Measurements from ENCODE around the gene ARL15. TPM values are rescaled to one million over a fixed set of nuclear protein-coding genes. Genes with fewer than 3 reads are reported as not detected.

ARL15 gene
- total RNA-seq, 1 experiment from 2014 or later = 15.4 TPM

DNA sequence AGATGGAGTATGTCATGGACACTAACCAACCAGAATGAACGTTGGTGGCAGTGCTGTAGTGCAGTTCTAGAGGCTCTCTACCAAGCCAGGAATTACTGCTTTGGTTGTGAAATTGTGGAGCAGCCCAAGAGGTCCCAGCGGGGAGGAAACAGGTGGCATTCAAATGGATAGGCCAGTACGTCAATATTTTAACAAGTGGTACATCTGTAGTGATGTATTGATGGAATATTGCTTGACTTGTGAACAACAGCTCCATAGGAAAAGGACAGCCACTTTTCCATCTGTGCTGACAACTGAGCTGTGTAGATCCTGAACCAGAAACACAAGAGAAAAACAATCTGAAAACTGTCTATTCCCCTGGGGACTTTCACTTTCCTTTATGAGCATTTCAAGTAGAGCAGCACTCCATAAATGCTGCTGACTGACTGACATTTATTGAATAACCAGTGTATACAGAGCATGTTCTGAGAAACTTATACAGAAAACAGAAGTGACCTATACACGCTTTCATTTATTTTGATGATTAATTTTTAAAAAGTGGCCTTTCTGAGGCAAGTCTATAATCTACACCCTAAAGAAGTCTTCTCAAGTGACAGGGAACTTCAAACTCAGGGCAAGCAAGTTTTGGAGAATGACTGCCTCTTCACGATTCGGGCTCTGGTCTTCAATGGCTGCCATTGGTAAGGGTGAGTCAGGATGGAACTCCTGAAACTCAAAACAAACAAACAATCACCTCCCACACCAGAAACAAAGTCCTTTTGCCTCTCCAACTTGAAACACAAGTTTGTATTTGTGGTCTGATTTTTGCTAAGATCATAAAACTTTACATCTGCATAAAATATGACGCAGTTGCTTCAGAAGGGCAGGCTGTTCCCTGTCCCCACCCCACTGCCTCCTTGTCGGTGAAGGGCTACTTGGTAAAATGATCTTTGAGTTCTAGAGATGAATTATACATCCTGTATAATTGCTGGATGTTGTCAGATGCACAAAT is 387.6 kb downstream of the ARL15 start:
- H3K27me3 ChIP-seq (replicated peaks) = no peaks in the 10 kb centered on the region
- no peaks in the 10 kb centered on the region for H3K36me3 ChIP-seq
- H3K4me1 ChIP-seq (replicated peaks) = peaks cover 4% of the 10 kb centered on the region; the same call in 1 of the 2 replicates
- no peak for DNase-seq (ENCODE audit: low read depth in 1 of 2, low spot score in 2 of 2)
- H3K27ac ChIP-seq = no peak overlapping the region
- no peaks in the 10 kb centered on the region for H3K9me3 ChIP-seq (replicated peaks)
- H3K4me3 ChIP-seq = no peak overlapping the region

DNA sequence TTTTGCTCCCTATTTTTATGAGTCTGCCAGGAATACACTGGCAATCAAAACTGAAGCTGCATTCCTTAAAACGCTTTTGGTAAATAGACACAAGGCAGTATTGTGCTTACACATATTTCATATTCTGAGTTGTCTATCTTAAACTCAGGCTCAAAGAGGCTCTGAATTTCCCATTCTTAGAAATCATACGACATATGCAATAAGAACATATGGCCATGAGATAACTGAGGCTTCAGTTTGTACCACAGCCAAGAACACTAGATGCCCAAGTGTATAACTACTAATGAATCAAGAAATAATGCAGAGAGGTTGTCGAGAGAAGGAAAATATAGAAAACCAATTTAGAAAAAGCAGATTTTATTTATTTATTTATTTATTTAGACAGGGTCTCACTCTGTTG is 392.5 kb downstream of the ARL15 start:
- no peak overlapping the region for H3K27ac ChIP-seq
- DNase-seq (ENCODE audit: low read depth in 1 of 2, low spot score in 2 of 2) = no peak

DNA sequence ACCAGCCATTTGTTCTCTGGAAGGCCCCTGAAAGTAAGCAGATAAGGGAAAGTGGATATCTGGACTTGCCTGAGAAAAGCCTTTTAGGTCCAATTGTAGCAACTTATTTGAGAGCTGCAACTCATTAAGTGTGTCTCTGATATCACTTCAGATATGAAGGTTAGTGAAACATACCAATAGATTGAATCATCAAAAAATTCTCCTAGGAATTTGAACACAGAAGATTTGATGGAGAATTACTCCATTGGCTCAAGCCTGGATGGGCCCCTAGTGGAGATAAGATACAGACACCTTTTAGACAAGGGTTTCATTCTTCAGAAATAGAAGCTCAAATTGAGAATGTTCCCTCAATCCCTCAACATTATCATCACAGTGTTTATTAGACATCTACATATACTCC is 393.3 kb downstream of the ARL15 start:
- no peak overlapping the region for H3K27ac ChIP-seq
- no peaks in the 10 kb centered on the region for H3K27me3 ChIP-seq (replicated peaks)
- no peaks in the 10 kb centered on the region for H3K36me3 ChIP-seq
- no peak overlapping the region for H3K4me3 ChIP-seq
- peaks cover 10% of the 10 kb centered on the region for H3K4me1 ChIP-seq (replicated peaks)
- no peaks in the 10 kb centered on the region for H3K9me3 ChIP-seq (replicated peaks)
- no peak for DNase-seq (ENCODE audit: low read depth in 1 of 2, low spot score in 2 of 2)

More for the DNA sequence above, 392.5 kb downstream of the ARL15 start:
- Histone ChIP-seq H3K4me3 (no peak overlapping the region), H3K9me3 (replicated peaks) (no peaks in the 10 kb centered on the region), H3K27me3 (replicated peaks) (no peaks in the 10 kb centered on the region), H3K36me3 (no peaks in the 10 kb centered on the region), H3K4me1 (replicated peaks) (peaks cover 11% of the 10 kb centered on the region)

DNA sequence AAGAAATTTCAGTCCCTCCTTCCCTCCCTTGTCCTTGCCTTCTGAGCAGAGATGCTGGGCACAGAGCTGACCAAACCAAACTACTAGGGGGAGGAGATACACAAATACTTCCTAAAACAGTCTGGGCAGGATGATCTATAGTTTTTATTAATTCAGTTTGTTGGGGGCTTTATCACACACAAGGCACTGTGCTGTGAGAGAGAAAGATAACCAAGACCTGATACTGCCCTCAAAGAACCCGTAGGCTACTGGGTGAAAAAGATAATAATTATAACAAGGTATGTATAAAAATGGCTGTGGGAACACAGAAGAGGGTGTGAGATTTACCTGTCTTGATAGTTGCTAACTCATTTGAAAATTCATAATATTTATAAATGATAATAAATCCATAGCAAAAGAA is 395.3 kb downstream of the ARL15 start:
- H3K27ac ChIP-seq = no peak overlapping the region
- no peaks in the 10 kb centered on the region for H3K36me3 ChIP-seq
- DNase-seq (ENCODE audit: low read depth in 1 of 2, low spot score in 2 of 2) = no peak
- H3K4me1 ChIP-seq (replicated peaks) = peaks cover 10% of the 10 kb centered on the region
- no peak overlapping the region for H3K4me3 ChIP-seq
- H3K9me3 ChIP-seq (replicated peaks) = no peaks in the 10 kb centered on the region
- no peaks in the 10 kb centered on the region for H3K27me3 ChIP-seq (replicated peaks)

DNA sequence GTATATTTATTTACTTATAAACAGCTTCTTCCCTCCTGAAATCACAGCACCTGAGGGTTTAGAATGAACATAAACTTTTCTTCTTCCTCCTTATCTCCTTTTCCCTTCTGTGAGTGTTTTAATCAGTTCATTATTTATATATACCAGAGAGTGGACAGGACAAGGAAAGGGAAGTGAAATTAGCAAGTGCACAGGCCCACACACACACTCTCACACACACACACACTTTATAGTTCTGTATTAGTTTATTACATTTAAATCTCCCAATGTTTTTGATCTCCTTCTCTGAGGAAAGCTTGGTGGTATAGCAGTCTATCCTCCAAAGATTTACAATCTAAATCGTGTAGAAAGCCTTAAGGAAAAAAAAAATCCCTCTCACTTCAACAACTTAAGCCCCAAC is 396.4 kb downstream of the ARL15 start:
- Histone ChIP-seq H3K27ac (no peak overlapping the region), H3K27me3 (replicated peaks) (no peaks in the 10 kb centered on the region), H3K4me3 (no peak overlapping the region), H3K9me3 (replicated peaks) (no peaks in the 10 kb centered on the region), H3K36me3 (no peaks in the 10 kb centered on the region), H3K4me1 (replicated peaks) (peaks cover 10% of the 10 kb centered on the region)
- DNase-seq (ENCODE audit: low read depth in 1 of 2, low spot score in 2 of 2) = no peak

DNA sequence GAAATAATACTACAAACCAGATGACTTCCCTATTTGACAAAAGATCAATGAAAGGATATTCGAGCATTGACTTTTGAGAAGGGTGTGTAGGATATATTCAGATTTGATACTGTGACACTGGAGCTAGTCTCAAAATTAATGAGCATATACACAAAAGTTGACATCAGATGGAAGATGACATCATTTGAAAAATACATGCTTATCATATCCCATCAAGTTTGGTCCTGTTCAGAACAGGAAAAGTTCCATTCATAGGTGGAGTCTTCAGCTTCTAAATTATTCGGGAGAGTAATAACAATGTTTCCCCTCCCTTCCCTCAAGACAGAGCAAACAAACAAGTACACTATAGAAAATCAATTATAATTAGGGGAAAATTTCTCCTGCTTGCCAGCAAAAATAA is 401.6 kb downstream of the ARL15 start:
- Histone ChIP-seq H3K9me3 (replicated peaks) (no peaks in the 10 kb centered on the region), H3K27ac (no peak overlapping the region), H3K4me3 (no peak overlapping the region), H3K4me1 (replicated peaks) (no peaks in the 10 kb centered on the region), H3K27me3 (replicated peaks) (no peaks in the 10 kb centered on the region), H3K36me3 (no peaks in the 10 kb centered on the region)
- no peak for DNase-seq (ENCODE audit: low read depth in 1 of 2, low spot score in 2 of 2)

DNA sequence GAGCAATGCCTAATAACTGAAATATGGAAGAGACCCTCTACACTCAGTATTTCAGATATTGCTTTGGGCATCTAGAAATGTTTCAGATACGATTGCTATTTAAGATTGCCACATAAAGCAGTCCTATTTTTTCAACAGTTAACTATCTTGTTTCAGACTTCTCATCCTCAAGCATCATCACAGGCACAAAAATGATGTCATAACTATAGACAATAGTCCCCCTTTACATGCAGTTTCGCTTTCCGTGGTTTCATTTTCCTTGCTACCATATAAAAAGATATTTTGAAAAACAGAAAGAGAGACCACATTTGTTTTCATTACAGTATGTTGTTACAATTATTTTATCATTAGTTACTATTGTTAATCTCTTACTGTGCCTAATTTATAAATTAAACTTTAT is 402.5 kb downstream of the ARL15 start:
- no peaks in the 10 kb centered on the region for H3K4me1 ChIP-seq (replicated peaks)
- no peak for DNase-seq (ENCODE audit: low read depth in 1 of 2, low spot score in 2 of 2)
- no peaks in the 10 kb centered on the region for H3K27me3 ChIP-seq (replicated peaks)
- H3K9me3 ChIP-seq (replicated peaks) = no peaks in the 10 kb centered on the region
- H3K4me3 ChIP-seq = no peak overlapping the region
- H3K27ac ChIP-seq = no peak overlapping the region
- no peaks in the 10 kb centered on the region for H3K36me3 ChIP-seq

DNA sequence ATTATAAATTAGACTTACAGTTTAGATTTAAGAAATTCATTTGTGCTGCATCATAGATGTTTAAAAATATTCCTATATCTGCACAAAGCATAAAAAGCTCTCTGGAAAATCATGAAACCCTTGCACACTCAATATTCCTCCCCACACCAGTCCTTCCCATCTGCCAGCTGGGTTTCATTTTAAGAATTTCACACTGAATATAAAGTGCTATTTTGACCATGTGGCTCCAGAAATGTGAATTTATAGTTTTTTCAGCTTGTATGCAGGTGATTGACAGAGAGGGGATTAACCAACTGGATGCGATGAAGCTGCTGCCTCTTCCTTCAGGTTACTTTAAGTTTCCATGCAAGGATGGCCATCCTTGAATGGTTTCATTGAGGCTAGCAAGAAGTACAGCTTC is 403.6 kb downstream of the ARL15 start:
- no peak overlapping the region for H3K27ac ChIP-seq
- no peak overlapping the region for H3K4me3 ChIP-seq
- DNase-seq (ENCODE audit: low read depth in 1 of 2, low spot score in 2 of 2) = no peak
- H3K27me3 ChIP-seq (replicated peaks) = no peaks in the 10 kb centered on the region
- H3K4me1 ChIP-seq (replicated peaks) = no peaks in the 10 kb centered on the region
- H3K9me3 ChIP-seq (replicated peaks) = no peaks in the 10 kb centered on the region
- no peaks in the 10 kb centered on the region for H3K36me3 ChIP-seq

DNA sequence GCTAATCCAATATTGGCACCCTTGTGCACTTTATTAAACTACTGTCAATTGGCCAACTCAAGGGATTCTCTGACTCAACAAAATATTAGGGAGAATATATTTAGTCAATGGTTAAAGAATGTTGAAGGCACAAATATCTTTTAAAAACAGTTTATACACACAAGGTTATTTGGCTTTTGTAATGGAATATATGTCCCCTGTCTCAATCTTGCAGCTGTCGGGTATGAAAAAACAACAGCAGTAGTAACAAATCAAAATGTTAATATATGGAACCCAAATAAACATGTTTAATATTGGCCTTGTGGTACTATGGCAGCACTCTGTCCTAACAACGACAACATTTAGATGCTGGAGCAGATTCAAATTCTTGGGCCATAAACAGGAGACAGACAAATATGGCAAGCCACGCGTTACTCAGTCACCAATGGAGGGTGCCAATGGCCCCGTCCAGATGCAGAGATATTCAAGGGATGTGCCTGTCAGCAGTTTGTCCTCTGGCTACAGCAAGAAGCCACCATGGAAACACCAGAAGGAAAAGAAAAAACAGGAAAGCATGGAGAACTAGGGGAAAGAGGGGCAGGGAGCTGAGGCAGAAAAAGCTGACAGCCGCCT is 408.0 kb downstream of the ARL15 start:
- Histone ChIP-seq H3K36me3 (no peaks in the 10 kb centered on the region), H3K4me3 (no peak overlapping the region), H3K4me1 (replicated peaks) (no peaks in the 10 kb centered on the region), H3K27me3 (replicated peaks) (no peaks in the 10 kb centered on the region), H3K9me3 (replicated peaks) (no peaks in the 10 kb centered on the region), H3K27ac (no peak overlapping the region)
- DNase-seq (ENCODE audit: low read depth in 1 of 2, low spot score in 2 of 2) = no peak

DNA sequence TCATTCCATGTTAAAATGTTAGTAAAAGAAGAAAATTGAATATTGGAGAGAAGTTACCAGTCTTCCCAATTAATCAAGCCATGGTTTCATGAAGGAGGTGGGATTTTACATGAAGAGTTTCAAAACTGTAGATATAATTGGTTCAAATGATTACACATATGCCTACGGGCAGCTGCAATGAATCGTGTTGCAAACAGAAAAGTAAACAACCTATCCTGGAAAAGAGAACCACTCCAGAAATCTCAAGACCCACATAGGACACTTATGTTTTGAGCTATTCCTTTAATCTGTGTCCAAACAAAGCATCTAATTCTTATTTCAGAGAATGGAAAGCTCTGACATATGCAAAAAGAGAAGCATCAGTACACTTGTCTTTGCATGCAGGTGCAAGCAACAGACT is 409.7 kb downstream of the ARL15 start:
- Histone ChIP-seq H3K4me1 (replicated peaks) (no peaks in the 10 kb centered on the region), H3K27me3 (replicated peaks) (no peaks in the 10 kb centered on the region), H3K36me3 (no peaks in the 10 kb centered on the region), H3K27ac (no peak overlapping the region), H3K4me3 (no peak overlapping the region), H3K9me3 (replicated peaks) (no peaks in the 10 kb centered on the region)
- no peak for DNase-seq (ENCODE audit: low read depth in 1 of 2, low spot score in 2 of 2)

DNA sequence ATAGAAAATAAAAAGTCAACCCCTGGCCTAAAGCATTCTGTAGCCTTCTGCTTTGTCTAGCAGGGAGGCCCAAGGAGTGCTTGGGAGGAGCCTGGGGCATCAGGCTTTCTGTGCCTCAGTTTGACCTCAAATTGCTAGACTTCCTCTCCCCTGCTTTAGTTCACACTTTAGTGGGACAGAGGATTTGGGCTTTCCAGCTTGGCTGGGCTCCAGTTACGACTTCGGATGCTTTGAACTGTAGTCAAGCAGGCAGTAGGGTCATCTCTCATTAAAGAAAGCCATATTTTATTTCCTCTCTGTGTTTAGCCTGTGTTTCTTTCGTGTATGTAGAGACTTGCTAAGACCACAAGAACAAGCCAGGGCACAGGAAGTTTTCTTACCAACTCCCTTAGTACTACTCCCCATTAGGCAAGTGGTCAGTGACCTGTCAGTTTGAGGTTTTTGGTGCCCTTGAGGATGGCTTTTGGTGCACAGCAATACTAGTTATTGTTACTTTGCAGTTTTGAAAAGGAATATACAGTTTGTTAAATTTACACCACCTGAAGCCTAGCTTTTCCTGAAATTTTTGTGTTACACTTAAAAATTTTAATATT is 415.2 kb downstream of the ARL15 start:
- Histone ChIP-seq H3K27ac (no peak overlapping the region), H3K27me3 (replicated peaks) (no peaks in the 10 kb centered on the region), H3K9me3 (replicated peaks) (no peaks in the 10 kb centered on the region), H3K4me3 (no peak overlapping the region), H3K4me1 (replicated peaks) (no peaks in the 10 kb centered on the region), H3K36me3 (no peaks in the 10 kb centered on the region)
- no peak for DNase-seq (ENCODE audit: low read depth in 1 of 2, low spot score in 2 of 2)

DNA sequence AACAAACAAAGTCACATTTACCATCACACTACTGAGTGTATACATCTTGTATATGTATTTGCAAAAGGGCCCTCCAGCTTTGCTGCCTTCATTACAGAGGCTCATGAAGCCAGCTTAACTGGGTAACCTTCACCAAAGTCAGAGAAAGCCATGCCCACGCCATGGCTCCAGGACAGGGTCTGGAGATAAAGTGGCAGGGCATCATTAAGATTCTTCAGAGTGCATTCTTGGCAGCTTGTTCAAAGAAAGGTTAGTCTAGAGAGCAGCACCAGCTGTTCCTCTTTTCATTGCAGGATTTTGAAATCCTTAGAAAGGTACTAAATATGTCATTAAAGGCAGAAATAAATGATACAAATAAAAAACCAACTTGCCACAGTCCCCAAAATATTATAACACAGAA is 416.7 kb downstream of the ARL15 start:
- H3K27me3 ChIP-seq (replicated peaks) = no peaks in the 10 kb centered on the region
- no peak overlapping the region for H3K27ac ChIP-seq
- H3K36me3 ChIP-seq = no peaks in the 10 kb centered on the region
- no peaks in the 10 kb centered on the region for H3K9me3 ChIP-seq (replicated peaks)
- no peak overlapping the region for H3K4me3 ChIP-seq
- DNase-seq (ENCODE audit: low read depth in 1 of 2, low spot score in 2 of 2) = no peak
- H3K4me1 ChIP-seq (replicated peaks) = no peaks in the 10 kb centered on the region

DNA sequence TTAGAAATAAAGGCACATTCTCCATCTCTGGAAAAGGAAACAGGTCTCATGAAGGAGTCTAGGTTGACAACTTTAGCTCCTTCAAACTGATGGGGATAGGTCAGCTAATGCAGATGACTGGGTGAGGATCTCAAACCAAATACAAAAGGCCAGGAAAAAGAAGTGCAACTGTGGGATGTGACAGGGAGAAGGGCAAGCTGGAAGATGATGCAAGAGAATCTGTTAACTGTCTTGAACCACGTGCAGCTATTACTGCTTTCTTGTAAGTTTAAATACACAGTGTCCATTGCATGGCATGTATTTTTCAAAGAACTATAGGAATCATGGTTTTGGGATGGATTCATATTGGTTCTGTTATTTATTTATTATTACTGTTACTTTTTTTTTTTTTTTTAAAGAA is 418.1 kb downstream of the ARL15 start:
- H3K9me3 ChIP-seq (replicated peaks) = no peaks in the 10 kb centered on the region
- H3K36me3 ChIP-seq = no peaks in the 10 kb centered on the region
- DNase-seq (ENCODE audit: low read depth in 1 of 2, low spot score in 2 of 2) = no peak
- no peak overlapping the region for H3K4me3 ChIP-seq
- H3K27ac ChIP-seq = no peak overlapping the region
- no peaks in the 10 kb centered on the region for H3K4me1 ChIP-seq (replicated peaks)
- H3K27me3 ChIP-seq (replicated peaks) = no peaks in the 10 kb centered on the region

DNA sequence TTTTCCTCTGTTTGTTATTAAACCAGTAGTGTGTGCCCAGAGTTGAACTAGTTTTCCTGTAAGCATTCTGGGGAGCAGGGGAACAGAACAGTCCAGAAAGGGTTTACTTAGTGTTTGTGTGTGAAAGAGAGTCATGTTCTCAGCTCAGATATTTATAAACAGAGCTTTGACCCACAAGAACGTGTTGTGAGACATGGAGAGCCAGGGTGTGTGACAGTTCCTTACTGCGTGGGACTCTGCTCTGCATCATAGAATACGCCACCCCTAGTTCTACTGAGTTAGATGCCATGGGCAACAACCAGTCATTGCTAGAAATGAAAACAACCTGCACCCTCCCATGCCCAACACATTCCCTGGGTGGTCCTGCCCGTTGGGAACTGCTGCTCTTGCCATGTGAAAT is 419.2 kb downstream of the ARL15 start:
- DNase-seq (ENCODE audit: low read depth in 1 of 2, low spot score in 2 of 2) = no peak
- no peak overlapping the region for H3K27ac ChIP-seq
- H3K27me3 ChIP-seq (replicated peaks) = no peaks in the 10 kb centered on the region
- no peaks in the 10 kb centered on the region for H3K9me3 ChIP-seq (replicated peaks)
- H3K4me3 ChIP-seq = no peak overlapping the region
- H3K4me1 ChIP-seq (replicated peaks) = no peaks in the 10 kb centered on the region
- no peaks in the 10 kb centered on the region for H3K36me3 ChIP-seq
